SKM-1 treated with dmso at 0.1 percent for 144 hours (cell line): ENCODE measurements around the gene BUB3.

Source experiments
- DNase-seq: peaks from one replicate; lab custom pipeline; 2025; ENCODE audit not compliant: unreplicated experiment; lab: John Stamatoyannopoulos, UW

Gene BUB3

DNA sequence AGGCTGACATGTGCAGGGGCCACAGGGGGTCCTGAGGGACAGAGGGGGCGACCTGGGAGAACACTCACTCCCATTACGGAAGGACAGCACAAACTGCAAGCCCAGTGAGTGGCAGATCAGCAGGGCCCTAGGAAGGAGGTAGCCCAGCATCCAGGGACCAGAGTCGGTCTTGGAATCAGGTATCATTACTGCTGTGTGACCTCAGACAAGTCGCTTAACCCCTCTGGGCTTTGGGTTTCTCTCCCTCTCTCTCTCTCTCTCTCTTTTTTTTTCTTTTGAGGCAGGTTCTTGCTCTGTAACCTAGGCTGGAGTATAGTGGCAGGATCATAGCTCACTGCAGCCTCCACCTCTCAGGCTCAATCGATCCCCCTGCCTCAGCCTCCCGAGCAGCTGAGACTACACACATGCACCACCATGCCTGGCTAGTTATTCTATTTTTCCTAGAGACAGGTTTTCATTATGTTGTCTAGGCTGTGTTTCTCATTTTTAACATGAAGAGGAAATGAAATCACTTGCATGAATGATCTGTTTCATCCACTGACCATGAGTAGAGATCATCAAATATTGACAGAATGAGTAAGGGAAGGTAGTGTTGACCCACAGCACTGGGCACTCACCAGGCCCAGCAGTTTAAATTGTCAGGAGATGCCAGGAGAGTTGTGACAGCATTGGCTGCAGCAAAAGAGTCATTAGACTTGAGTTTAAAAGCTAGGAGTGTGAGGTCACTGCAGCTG, 49.4 kb downstream of the BUB3 start:
- no peak for DNase-seq

DNA sequence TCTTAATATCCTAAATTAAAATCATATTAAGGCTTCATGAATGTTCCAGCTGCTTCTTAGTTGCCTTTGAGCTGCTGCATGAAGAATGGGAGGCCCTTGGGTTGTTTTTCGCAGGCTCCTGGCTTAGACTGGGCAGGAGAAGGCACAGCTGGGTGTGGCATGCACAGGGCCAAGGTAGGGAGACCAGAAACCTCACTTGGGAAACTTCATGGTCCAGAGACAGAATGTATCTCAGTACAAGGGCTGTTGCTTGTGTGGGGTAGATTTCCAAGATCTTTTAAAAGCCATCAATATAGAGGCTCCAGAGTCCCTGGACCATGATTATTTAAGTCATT, 49.9 kb downstream of the BUB3 start:
- no peak for DNase-seq

DNA sequence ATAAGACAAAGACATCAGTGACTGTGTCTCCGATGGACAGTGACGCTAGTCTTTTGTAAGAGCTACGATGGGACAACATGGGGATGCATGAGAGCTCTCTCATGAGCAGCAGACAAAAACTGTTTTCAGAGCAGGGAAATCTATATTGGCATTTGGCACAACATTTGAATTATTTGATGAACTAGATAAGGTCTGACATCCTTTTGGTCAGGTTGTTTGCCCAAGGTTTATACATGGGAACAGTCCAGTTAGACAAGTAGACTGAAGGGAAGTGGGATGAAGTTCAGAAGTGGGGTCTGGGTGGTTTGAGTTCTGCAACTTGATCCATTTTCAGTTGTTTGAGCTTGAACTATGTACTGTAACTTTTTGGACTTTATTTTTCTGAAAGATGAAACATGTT, 50.8 kb downstream of the BUB3 start:
- no peak for DNase-seq

DNA sequence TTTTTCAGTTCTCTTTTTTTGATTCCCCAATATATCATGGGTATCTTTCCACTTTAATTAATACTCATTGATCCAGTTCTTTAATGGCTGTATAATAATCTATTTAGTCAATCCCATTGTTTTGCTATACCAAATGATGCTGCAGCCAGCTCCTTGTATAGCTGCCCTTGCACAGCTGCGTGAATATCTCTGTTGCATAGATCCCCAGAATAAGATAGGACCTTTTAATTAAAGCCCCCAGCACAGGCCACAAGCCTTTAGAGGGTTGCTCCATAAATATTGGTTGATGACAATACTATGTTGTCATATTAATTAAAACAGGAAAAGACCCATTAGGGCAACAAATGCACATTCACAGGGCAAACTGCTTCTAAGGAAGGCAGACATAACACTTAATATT, 57.9 kb downstream of the BUB3 start:
- no peak for DNase-seq

GRCh38 chr10:123212640-123213039, 58.4 kb downstream of the BUB3 start:
- no peak for DNase-seq

DNA sequence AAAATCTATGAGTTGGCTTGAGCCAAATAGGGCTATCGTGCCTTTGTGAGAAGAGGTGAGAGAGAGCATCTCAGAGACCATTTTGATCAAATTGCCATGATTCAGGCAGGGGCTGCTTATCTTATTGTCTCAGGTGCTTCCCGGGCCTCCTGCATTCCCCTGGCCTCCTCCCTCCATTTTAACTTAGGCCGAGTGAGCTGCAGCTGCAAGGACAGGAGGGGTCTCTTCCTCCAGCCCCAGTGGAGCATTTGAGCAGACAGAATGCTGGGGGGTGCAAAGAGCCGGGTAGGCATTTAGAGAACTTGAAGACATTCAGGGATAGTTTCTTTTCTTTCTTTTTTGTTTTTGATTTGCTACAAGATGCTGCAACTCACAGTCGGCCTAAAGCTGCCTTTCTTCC, 59.0 kb downstream of the BUB3 start:
- no peak for DNase-seq
